ENCODE results near the gene CEP85L.

Gene CEP85L

GRCh38 chr6:118578617-118579016, 72.8 kb downstream of the CEP85L start:
- ATAC-seq = no peak
- TF ChIP-seq ZNF8 (CRISPR knock-in tag; IDR thresholded peaks at IDR 0.05) (no peak), CSDC2 (CRISPR knock-in tag; IDR thresholded peaks at IDR 0.05) (no peak), ZFP30 (CRISPR knock-in tag; IDR thresholded peaks at IDR 0.05) (no peak), ZNF70 (CRISPR knock-in tag; IDR thresholded peaks at IDR 0.05) (no peak), ZC3H10 (CRISPR knock-in tag; IDR thresholded peaks at IDR 0.05) (no peak), PPARA (CRISPR knock-in tag; IDR thresholded peaks at IDR 0.05; ENCODE audit: borderline replicate concordance) (no peak), ZNF565 (CRISPR knock-in tag; conservative IDR thresholded peaks at IDR 0.05; ENCODE audit: low read depth) (no peak), ESRRG (CRISPR knock-in tag; IDR thresholded peaks at IDR 0.05) (no peak), TCF4 (CRISPR knock-in tag; IDR thresholded peaks at IDR 0.05; ENCODE audit: borderline replicate concordance) (no peak), ISL1 (CRISPR knock-in tag; IDR thresholded peaks at IDR 0.05) (no peak), SNAI2 (CRISPR knock-in tag; IDR thresholded peaks at IDR 0.05) (no peak)
- TF ChIP-seq, protein P1, sequence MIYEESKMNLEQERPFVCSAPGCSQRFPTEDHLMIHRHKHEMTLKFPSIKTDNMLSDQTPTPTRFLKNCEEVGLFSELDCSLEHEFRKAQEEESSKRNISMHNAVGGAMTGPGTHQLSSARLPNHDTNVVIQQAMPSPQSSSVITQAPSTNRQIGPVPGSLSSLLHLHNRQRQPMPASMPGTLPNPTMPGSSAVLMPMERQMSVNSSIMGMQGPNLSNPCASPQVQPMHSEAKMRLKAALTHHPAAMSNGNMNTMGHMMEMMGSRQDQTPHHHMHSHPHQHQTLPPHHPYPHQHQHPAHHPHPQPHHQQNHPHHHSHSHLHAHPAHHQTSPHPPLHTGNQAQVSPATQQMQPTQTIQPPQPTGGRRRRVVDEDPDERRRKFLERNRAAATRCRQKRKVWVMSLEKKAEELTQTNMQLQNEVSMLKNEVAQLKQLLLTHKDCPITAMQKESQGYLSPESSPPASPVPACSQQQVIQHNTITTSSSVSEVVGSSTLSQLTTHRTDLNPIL (CRISPR knock-in tag; IDR thresholded peaks at IDR 0.05; ENCODE audit: low read depth) = no peak

DNA sequence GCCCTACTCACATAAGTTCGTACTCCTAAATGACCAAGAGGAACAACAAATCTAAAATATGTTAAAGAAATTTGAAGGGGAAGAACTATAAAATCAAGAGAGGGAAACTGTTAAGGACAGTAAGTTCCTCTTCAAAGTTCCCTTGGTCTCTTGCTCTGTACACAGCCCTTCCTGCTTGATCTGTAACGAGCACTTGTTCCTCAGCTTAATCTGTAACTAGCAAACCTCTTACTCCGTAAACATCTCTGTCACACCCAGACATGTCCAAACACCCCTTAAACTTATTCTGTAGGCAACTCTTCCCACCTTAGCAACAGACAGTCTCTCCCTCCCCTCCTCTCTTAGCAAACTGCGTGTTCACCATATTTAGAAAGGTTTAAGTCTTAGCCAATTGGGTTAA, 73.4 kb downstream of the CEP85L start:
- ATAC-seq = no peak
- no peak for TF ChIP-seq RARB (CRISPR knock-in tag; IDR thresholded peaks at IDR 0.05)

DNA sequence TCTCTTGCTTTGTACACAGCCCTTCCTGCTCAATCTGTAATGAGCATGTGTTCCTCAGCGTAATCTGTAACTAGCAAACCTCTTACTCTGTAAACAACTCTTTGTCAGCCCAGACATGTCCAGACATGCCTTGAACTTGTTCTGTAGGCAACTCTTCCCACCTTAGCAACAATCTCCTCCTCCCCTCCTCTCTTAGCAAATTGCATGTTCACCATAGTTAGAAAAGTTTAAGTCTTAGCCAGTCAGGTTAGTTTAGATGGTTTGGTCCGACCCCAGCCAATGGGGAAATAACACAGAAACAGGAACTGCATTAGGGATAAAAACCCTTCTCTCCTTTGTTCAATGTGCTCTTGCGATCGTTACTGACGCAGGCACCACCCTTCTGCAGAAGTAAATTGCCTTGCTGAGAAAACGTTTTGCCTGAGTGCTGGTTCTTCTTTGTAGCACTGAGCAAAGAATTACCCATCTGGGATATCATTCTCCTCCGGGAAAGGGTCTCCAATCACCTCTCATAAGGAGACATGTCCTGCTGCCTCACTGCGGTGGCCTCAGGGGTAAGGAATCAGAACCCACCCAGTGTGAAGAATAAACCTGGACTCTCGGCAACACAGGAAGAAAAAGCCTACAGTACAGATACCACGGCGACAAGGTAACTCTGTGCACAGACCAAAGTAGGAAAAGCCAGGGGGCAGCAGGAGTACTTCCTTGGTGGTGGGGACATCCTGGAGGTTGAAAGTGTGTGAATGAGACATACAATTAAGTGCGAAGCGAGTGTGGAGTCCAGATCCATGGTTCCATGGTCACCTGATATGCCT, 77.1 kb downstream of the CEP85L start:
- TF ChIP-seq, protein P2, sequence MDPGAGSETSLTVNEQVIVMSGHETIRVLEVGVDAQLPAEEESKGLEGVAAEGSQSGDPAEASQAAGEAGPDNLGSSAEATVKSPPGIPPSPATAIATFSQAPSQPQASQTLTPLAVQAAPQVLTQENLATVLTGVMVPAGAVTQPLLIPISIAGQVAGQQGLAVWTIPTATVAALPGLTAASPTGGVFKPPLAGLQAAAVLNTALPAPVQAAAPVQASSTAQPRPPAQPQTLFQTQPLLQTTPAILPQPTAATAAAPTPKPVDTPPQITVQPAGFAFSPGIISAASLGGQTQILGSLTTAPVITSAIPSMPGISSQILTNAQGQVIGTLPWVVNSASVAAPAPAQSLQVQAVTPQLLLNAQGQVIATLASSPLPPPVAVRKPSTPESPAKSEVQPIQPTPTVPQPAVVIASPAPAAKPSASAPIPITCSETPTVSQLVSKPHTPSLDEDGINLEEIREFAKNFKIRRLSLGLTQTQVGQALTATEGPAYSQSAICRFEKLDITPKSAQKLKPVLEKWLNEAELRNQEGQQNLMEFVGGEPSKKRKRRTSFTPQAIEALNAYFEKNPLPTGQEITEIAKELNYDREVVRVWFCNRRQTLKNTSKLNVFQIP (CRISPR knock-in tag; IDR thresholded peaks at IDR 0.05; ENCODE audit: borderline replicate concordance, low read depth) = no peak
- TF ChIP-seq PPARA (CRISPR knock-in tag; IDR thresholded peaks at IDR 0.05; ENCODE audit: borderline replicate concordance) = no peak
- no peak for ATAC-seq

- ATAC-seq = no peak
- TF ChIP-seq ZC3H10 (CRISPR knock-in tag; IDR thresholded peaks at IDR 0.05) (no peak), CSDC2 (CRISPR knock-in tag; IDR thresholded peaks at IDR 0.05) (no peak), ISL1 (CRISPR knock-in tag; IDR thresholded peaks at IDR 0.05) (no peak), GLIS3 (CRISPR knock-in tag; IDR thresholded peaks at IDR 0.05) (no peak), RARB (CRISPR knock-in tag; IDR thresholded peaks at IDR 0.05) (no peak), ZFP30 (CRISPR knock-in tag; IDR thresholded peaks at IDR 0.05) (no peak), ZNF8 (CRISPR knock-in tag; IDR thresholded peaks at IDR 0.05) (no peak), ARNTL (CRISPR knock-in tag; IDR thresholded peaks at IDR 0.05; ENCODE audit: borderline replicate concordance, low read depth) (no peak), ZFP3 (CRISPR knock-in tag; IDR thresholded peaks at IDR 0.05) (no peak), OSR1 (CRISPR knock-in tag; IDR thresholded peaks at IDR 0.05) (no peak)
- TF ChIP-seq, protein P2 (CRISPR knock-in tag; IDR thresholded peaks at IDR 0.05; ENCODE audit: borderline replicate concordance, low read depth) = no peak
- TF ChIP-seq, protein P3, sequence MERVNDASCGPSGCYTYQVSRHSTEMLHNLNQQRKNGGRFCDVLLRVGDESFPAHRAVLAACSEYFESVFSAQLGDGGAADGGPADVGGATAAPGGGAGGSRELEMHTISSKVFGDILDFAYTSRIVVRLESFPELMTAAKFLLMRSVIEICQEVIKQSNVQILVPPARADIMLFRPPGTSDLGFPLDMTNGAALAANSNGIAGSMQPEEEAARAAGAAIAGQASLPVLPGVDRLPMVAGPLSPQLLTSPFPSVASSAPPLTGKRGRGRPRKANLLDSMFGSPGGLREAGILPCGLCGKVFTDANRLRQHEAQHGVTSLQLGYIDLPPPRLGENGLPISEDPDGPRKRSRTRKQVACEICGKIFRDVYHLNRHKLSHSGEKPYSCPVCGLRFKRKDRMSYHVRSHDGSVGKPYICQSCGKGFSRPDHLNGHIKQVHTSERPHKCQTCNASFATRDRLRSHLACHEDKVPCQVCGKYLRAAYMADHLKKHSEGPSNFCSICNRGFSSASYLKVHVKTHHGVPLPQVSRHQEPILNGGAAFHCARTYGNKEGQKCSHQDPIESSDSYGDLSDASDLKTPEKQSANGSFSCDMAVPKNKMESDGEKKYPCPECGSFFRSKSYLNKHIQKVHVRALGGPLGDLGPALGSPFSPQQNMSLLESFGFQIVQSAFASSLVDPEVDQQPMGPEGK (CRISPR knock-in tag; IDR thresholded peaks at IDR 0.05; ENCODE audit: borderline replicate concordance) = no peak
Measured at GRCh38 chr6:118571121-118571520, 80.3 kb downstream of the CEP85L start.

GRCh38 chr6:118569498-118569897, 81.9 kb downstream of the CEP85L start:
- no peak for ATAC-seq
- no peak for TF ChIP-seq TCF4 (CRISPR knock-in tag; IDR thresholded peaks at IDR 0.05; ENCODE audit: borderline replicate concordance)
- no peak for TF ChIP-seq ZNF8 (CRISPR knock-in tag; IDR thresholded peaks at IDR 0.05)
- no peak for TF ChIP-seq ZFP3 (CRISPR knock-in tag; IDR thresholded peaks at IDR 0.05)
- no peak for TF ChIP-seq RARB (CRISPR knock-in tag; IDR thresholded peaks at IDR 0.05)
- TF ChIP-seq GLIS3 (CRISPR knock-in tag; IDR thresholded peaks at IDR 0.05) = no peak
- TF ChIP-seq PPARA (CRISPR knock-in tag; IDR thresholded peaks at IDR 0.05; ENCODE audit: borderline replicate concordance) = no peak
- TF ChIP-seq SNAI2 (CRISPR knock-in tag; IDR thresholded peaks at IDR 0.05) = no peak
- TF ChIP-seq, protein P2 (CRISPR knock-in tag; IDR thresholded peaks at IDR 0.05; ENCODE audit: borderline replicate concordance, low read depth) = no peak
- no peak for TF ChIP-seq ARNTL (CRISPR knock-in tag; IDR thresholded peaks at IDR 0.05; ENCODE audit: borderline replicate concordance, low read depth)
- TF ChIP-seq, protein P1 (CRISPR knock-in tag; IDR thresholded peaks at IDR 0.05; ENCODE audit: low read depth) = no peak
- TF ChIP-seq BACH2 (CRISPR knock-in tag; IDR thresholded peaks at IDR 0.05; ENCODE audit: borderline replicate concordance) = no peak
- no peak for TF ChIP-seq ESRRG (CRISPR knock-in tag; IDR thresholded peaks at IDR 0.05)
